GM12891 (cell line): ENCODE measurements around the gene DNER.

Experiments
- DNase-seq: peaks from one replicate; pipeline ENCODE4 v3.0.0; 2011; ENCODE audit warnings: low spot score; ENCODE audit not compliant: insufficient read length
- FAIRE-seq: peaks from 2 replicates; lab custom pipeline; 2011; peaks lifted over from hg19 to GRCh38; lab: Jason Lieb, UNC
- PAX5 ChIP-seq: IDR thresholded peaks from 2 replicates; pipeline ENCODE4 v1.6.1; 2011; ENCODE audit warnings: low read length, moderate library complexity, mild to moderate bottlenecking; ENCODE audit not compliant: insufficient read depth, severe bottlenecking
- POLR2A ChIP-seq: IDR thresholded peaks from 2 replicates; pipeline ENCODE4 v1.6.1; 2011; ENCODE audit warnings: low read depth, low read length, control low read depth
- POLR2AphosphoS5 ChIP-seq: IDR thresholded peaks from 2 replicates; pipeline ENCODE4 v1.6.1; 2011; ENCODE audit warnings: low read depth, low read length, control low read depth
- POU2F2 ChIP-seq: IDR thresholded peaks from 2 replicates; pipeline ENCODE4 v1.6.1; 2011; ENCODE audit warnings: low read depth, mild to moderate bottlenecking, control low read depth, low read length, moderate library complexity
- SPI1 ChIP-seq: IDR thresholded peaks from 2 replicates; pipeline ENCODE4 v1.6.1; 2011; ENCODE audit warnings: low read depth, low read length, control low read depth
- TAF1 ChIP-seq: IDR thresholded peaks from 2 replicates; pipeline ENCODE4 v1.6.1; 2011; ENCODE audit warnings: low read depth, low read length, control low read depth

DNER gene

GRCh38 chr2:229419158-229419557 is 295.2 kb downstream of the DNER start:
- FAIRE-seq, result no peak
- TF ChIP-seq SPI1 (no peak), POU2F2 (no peak), TAF1 (no peak), PAX5 (no peak), POLR2A (no peak), POLR2AphosphoS5 (no peak)
- no peak for DNase-seq

- DNase-seq (no peak), FAIRE-seq (no peak)
- TF ChIP-seq SPI1, result no peak
- no peak for TF ChIP-seq POLR2A
- no peak for TF ChIP-seq PAX5
Observed at GRCh38 chr2:229417916-229418315, 296.4 kb downstream of the DNER start.

GRCh38 chr2:229417176-229417575 is 297.2 kb downstream of the DNER start:
- TF ChIP-seq TAF1 (no peak), SPI1 (no peak), PAX5 (no peak), POLR2AphosphoS5 (no peak), POLR2A (no peak), POU2F2 (no peak)
- no peak for FAIRE-seq
- DNase-seq, result no peak

- no peak for TF ChIP-seq POLR2A
- no peak for TF ChIP-seq POU2F2
- DNase-seq (no peak), FAIRE-seq (no peak)
Observed at GRCh38 chr2:229416116-229416694, 298.1 kb downstream of the DNER start.

- FAIRE-seq (no peak), DNase-seq (no peak)
- TF ChIP-seq PAX5 (no peak), POU2F2 (no peak), SPI1 (no peak), POLR2A (no peak), POLR2AphosphoS5 (no peak), TAF1 (no peak)
Observed at GRCh38 chr2:229414631-229415030, 299.7 kb downstream of the DNER start.

GRCh38 chr2:229412686-229413085 is 301.7 kb downstream of the DNER start:
- FAIRE-seq (no peak), DNase-seq (no peak)
- TF ChIP-seq SPI1 (no peak), POLR2A (no peak), POU2F2 (no peak), PAX5 (no peak), POLR2AphosphoS5 (no peak), TAF1 (no peak)

GRCh38 chr2:229410946-229411345 is 303.4 kb downstream of the DNER start:
- no peak for TF ChIP-seq PAX5
- TF ChIP-seq POU2F2, result no peak
- TF ChIP-seq SPI1, result no peak
- no peak for TF ChIP-seq TAF1
- TF ChIP-seq POLR2AphosphoS5, result no peak
- no peak for TF ChIP-seq POLR2A
- no peak for DNase-seq
- no peak for FAIRE-seq

GRCh38 chr2:229410264-229410663 is 304.1 kb downstream of the DNER start:
- DNase-seq (no peak), FAIRE-seq (no peak)
- no peak for TF ChIP-seq SPI1
- TF ChIP-seq POLR2A, result no peak
- no peak for TF ChIP-seq POLR2AphosphoS5
- TF ChIP-seq POU2F2, result no peak
- TF ChIP-seq PAX5, result no peak
- TF ChIP-seq TAF1, result no peak

GRCh38 chr2:229409751-229410181 is 304.6 kb downstream of the DNER start:
- FAIRE-seq (no peak), DNase-seq (no peak)

GRCh38 chr2:229408962-229409361 is 305.4 kb downstream of the DNER start:
- TF ChIP-seq POLR2A (no peak), POU2F2 (no peak), SPI1 (no peak), PAX5 (no peak), POLR2AphosphoS5 (no peak), TAF1 (no peak)
- DNase-seq (no peak), FAIRE-seq (no peak)

More at GRCh38 chr2:229409751-229410181, 304.6 kb downstream of the DNER start:
- TF ChIP-seq PAX5 (no peak), TAF1 (no peak), POU2F2 (no peak), POLR2A (no peak), POLR2AphosphoS5 (no peak), SPI1 (no peak)
